ENCODE measurements around the gene MAF.

- TF ChIP-seq TAF1 (IDR thresholded peaks at IDR 0.05; ENCODE audit: low read depth) (no peak), FOXM1 (IDR thresholded peaks at IDR 0.05; ENCODE audit: borderline replicate concordance, low read depth) (no peak), REST (IDR thresholded peaks at IDR 0.05; ENCODE audit: low read depth) (no peak), YY1 (IDR thresholded peaks at IDR 0.05; ENCODE audit: low read depth) (no peak), EP300 (IDR thresholded peaks at IDR 0.05; ENCODE audit: borderline replicate concordance) (no peak), RAD21 (IDR thresholded peaks at IDR 0.05; ENCODE audit: low read depth) (no peak)
Observed at GRCh38 chr16:79618692-79619050, 18.1 kb upstream of the MAF start.

Data from Ishikawa (cell line).